ENCODE results near the gene ARHGEF25.

Gene ARHGEF25

DNA sequence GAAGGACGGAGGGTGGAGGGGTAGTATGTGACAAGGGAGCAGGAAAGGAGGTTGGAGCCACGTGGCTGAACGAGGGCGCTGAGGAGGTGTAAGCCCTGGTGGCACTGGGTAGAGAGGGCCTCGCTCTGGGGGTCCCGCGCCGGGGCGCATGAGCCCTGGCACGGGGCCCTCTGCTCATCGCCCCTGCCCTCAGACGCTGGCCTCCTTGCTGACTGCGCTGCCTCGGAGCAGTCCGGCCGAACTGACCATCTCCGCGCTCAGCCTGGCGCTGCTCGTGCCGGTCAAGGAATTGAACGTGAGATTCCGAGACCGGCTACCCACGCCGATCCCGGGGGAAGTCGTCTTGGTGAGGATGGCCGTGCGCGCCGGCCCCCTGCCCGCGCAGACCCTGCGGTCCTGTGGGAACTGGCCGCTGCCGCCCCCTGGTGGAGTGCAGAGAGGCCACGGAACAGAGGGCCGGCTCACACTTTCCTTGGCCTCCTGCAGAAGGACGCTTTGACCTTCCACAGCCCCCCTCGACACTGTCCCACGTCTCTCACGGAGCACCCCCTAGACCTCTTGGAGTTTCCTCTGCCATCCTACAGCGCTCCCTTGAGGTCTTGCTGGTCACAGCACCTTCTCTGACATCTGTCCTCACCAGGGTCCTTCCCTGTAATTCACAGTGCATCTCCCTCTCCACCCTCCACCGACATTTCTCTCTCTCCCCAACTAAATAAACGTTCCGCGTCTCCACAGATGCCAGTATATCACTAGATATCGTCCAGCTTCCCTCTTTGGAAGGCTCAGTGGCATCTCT, 10.5 kb downstream of the ARHGEF25 start:
- peak; percentile 16 for DNase-seq (ENCODE audit: low read depth)
- TF ChIP-seq, protein P1, sequence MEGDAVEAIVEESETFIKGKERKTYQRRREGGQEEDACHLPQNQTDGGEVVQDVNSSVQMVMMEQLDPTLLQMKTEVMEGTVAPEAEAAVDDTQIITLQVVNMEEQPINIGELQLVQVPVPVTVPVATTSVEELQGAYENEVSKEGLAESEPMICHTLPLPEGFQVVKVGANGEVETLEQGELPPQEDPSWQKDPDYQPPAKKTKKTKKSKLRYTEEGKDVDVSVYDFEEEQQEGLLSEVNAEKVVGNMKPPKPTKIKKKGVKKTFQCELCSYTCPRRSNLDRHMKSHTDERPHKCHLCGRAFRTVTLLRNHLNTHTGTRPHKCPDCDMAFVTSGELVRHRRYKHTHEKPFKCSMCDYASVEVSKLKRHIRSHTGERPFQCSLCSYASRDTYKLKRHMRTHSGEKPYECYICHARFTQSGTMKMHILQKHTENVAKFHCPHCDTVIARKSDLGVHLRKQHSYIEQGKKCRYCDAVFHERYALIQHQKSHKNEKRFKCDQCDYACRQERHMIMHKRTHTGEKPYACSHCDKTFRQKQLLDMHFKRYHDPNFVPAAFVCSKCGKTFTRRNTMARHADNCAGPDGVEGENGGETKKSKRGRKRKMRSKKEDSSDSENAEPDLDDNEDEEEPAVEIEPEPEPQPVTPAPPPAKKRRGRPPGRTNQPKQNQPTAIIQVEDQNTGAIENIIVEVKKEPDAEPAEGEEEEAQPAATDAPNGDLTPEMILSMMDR (conservative IDR thresholded peaks at IDR 0.05; ENCODE audit: control insufficient read depth, insufficient read depth, low read depth, low read length) = peak; percentile 75
- peak overlapping the region; percentile 30 for H3K4me3 ChIP-seq (ENCODE audit: control insufficient read depth, low read depth, low read length)

DNA sequence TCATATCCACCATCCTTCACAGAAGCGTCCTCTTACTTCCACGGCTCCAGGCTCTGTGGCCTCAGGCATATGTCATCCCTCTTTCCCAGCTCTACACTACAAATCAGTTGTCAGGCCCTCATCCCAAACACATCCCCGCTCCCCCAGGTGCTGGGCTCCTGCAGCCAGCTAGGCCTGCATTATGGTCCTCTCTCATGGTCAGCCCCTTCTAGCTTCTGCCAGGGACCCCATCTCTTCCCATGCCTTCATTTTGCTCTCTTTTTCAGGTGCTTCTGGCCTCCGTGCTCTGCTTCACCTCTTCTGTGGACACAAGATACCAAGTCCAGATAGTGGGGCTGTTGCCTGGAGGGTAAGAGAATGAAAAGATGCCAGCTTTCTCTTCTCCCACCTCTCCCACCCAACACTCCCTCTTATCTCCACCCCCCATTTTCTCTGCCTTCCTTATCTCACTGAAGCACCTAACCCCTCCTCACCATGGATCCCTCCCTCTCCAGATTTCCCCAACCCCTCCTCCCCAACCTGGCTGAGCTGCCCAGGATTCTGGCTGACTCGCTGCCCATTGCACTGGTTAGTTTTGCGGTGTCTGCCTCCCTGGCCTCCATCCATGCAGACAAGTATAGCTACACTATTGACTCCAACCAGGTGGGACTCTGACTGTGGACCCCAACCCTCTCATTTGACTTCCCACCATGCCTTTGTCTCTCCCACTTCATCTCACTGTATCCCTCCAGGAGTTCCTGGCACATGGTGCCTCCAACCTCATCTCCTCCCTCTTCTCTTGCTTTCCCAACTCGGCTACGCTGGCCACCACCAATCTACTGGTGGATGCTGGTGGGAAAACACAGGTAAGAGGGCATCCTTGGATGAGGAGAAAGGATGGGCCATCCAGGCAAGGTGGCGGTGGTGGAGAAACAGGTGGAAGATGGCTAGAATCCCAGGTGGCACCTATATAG, 11.3 kb downstream of the ARHGEF25 start:
- no peak for DNase-seq (ENCODE audit: low read depth)
- no peak overlapping the region for H3K4me3 ChIP-seq (ENCODE audit: control insufficient read depth, low read depth, low read length)
- TF ChIP-seq, protein P1 (conservative IDR thresholded peaks at IDR 0.05; ENCODE audit: control insufficient read depth, insufficient read depth, low read depth, low read length) = no peak

DNA sequence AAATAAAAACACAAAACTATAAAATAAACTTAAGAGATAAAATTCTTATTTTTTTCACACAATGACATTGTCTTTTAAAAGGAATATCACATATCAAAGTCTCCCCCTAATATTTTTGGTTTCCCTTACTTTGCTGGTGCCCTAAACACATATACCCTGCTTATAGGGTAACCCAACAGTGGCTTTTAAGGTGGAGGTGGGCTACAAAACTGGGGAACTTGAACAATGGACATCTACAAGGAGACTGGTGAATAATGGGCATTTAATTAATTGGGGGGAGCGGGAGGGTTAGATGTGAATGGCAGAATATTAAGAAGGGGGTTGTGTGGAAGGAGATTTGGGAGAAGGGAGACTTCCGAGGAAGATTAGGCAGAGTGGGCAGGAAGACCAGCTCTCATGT, 12.2 kb downstream of the ARHGEF25 start:
- no peak for DNase-seq (ENCODE audit: low read depth)
- TF ChIP-seq, protein P1 (conservative IDR thresholded peaks at IDR 0.05; ENCODE audit: control insufficient read depth, insufficient read depth, low read depth, low read length) = no peak
- no peak overlapping the region for H3K4me3 ChIP-seq (ENCODE audit: control insufficient read depth, low read depth, low read length)

DNA sequence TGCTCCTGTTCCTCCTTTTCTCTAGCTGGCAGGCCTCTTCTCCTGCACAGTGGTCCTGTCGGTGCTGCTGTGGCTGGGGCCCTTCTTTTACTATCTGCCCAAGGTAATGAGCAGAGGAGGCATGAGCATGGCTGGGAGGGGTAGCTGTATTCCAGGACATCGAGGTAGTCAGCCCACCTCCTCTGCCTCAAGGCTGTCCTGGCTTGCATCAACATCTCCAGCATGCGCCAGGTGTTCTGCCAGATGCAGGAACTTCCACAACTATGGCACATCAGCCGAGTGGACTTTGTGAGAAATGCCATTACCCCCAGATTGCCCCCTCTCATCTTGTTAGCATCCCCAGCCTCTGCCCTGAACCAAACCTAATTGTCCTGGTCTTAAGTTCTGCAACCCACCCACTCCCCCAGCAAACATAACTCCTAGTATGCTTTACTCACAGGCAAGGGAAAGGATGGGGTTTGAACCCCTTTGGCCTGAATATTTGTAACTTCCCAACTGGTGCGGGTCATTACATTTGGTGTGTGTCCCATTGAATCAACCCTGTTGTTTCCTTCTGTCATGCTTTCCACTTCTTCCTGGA, 12.7 kb downstream of the ARHGEF25 start:
- no peak overlapping the region for H3K4me3 ChIP-seq (ENCODE audit: control insufficient read depth, low read depth, low read length)
- no peak for DNase-seq (ENCODE audit: low read depth)
- TF ChIP-seq, protein P1 (conservative IDR thresholded peaks at IDR 0.05; ENCODE audit: control insufficient read depth, insufficient read depth, low read depth, low read length) = no peak

DNA sequence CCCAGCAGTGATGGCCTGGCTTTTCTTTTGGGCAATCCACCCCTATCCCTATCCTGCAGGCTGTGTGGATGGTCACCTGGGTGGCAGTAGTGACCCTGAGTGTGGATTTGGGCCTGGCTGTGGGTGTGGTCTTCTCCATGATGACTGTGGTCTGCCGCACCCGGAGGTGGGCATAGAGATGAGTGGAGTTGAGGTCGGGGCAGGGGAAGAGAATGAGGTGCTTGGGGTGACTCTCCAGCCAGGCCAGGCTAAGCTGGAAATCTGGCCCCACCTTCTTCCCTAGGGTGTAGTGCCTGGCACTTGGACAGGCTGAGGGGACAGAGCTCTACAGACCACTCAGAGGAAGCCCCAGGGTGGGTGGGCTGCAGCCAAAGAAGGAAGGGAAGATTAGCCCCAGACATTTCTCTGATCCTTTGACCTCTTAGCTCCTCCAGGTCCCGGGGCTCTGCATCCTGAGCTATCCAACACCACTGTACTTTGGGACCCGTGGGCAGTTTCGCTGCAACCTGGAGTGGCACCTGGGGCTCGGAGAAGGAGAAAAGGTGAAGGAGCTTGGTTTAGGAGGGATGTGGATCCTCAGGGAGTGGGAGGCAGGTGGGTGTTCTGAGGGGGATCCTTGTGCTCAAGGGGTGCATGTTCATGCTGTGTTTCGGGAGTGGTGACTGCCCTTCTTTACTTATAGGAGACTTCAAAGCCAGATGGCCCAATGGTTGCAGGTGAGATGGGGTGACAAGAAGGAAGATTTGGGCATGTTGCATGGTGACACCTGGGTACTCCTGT, 13.4 kb downstream of the ARHGEF25 start:
- TF ChIP-seq, protein P1 (conservative IDR thresholded peaks at IDR 0.05; ENCODE audit: control insufficient read depth, insufficient read depth, low read depth, low read length) = no peak
- DNase-seq (ENCODE audit: low read depth) = no peak
- H3K4me3 ChIP-seq (ENCODE audit: control insufficient read depth, low read depth, low read length) = no peak overlapping the region

Data from fibroblast of mammary gland (primary cell).